ENCODE measurements around the gene GFRA3.

Gene GFRA3

DNA sequence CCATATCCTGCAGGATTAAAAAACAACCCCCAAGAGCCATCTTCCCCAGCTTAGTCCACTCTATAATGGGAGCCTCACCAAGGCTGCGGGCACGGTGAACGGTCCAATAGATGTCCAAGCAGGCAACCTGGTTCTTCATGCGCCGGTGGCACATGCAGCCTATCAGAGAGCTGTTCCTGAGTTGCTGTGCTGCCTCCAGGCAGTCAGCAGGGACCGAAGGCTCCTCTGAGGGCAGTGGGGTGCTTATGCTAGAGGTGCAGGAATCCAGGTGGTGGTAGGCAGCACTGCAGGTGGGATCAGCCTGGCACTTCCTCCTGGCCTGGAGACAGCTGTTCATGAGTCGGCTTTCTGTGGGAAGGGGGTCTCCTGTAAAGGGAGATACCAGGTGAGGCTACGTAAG, 10.2 kb downstream of the GFRA3 start:
- Histone ChIP-seq H3K36me3 (ENCODE audit: low read length) (no peaks in the 10 kb centered on the region), H3K4me2 (ENCODE audit: low read depth, low read length, poor library complexity, severe bottlenecking) (no peak overlapping the region), H2AFZ (ENCODE audit: low read depth, low read length, severe bottlenecking) (no peak overlapping the region), H3K4me3 (ENCODE audit: insufficient read depth, low read length, poor library complexity, severe bottlenecking) (no peak overlapping the region), H3K79me2 (ENCODE audit: insufficient read depth, low read length) (no peaks in the 10 kb centered on the region), H4K20me1 (ENCODE audit: low read depth, low read length) (no peaks in the 10 kb centered on the region), H3K27ac (ENCODE audit: low read depth, low read length) (no peak overlapping the region), H3K27me3 (ENCODE audit: low read length) (no peaks in the 10 kb centered on the region), H3K9ac (ENCODE audit: low read length) (no peak overlapping the region), H3K9me2 (replicated peaks; ENCODE audit: insufficient read depth, low read length) (no peaks in the 10 kb centered on the region), H3F3A (ENCODE audit: insufficient read depth) (no peaks in the 10 kb centered on the region), H3K9me3 (ENCODE audit: insufficient read depth, low read length) (no peaks in the 10 kb centered on the region)
- TF ChIP-seq, protein P1, sequence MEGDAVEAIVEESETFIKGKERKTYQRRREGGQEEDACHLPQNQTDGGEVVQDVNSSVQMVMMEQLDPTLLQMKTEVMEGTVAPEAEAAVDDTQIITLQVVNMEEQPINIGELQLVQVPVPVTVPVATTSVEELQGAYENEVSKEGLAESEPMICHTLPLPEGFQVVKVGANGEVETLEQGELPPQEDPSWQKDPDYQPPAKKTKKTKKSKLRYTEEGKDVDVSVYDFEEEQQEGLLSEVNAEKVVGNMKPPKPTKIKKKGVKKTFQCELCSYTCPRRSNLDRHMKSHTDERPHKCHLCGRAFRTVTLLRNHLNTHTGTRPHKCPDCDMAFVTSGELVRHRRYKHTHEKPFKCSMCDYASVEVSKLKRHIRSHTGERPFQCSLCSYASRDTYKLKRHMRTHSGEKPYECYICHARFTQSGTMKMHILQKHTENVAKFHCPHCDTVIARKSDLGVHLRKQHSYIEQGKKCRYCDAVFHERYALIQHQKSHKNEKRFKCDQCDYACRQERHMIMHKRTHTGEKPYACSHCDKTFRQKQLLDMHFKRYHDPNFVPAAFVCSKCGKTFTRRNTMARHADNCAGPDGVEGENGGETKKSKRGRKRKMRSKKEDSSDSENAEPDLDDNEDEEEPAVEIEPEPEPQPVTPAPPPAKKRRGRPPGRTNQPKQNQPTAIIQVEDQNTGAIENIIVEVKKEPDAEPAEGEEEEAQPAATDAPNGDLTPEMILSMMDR (IDR thresholded peaks at IDR 0.05; ENCODE audit: insufficient read depth, low read length, poor library complexity, severe bottlenecking): no peak
- TF ChIP-seq EZH2phosphoT487 (conservative IDR thresholded peaks at IDR 0.05; ENCODE audit: low read length): no peak

DNA sequence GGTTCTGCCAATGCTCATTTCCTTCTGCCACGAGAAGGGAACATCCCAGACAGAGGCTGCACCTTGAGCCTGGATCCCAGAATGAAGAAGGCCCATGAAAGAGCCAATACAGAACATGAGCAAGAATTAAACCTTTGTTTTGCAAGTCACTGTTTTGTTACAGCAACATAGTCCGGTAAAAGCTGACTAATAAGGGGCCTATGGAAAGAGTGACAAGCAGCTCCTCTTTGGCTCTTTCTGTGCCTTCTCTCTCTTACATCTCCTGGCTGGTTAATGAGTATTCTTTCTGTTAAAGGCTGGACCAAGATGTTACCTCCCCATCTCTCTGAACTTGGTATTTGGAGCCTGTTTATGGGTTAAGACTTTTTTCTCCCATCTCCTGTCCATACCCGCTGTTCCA, 10.8 kb downstream of the GFRA3 start:
- TF ChIP-seq EZH2phosphoT487 (conservative IDR thresholded peaks at IDR 0.05; ENCODE audit: low read length): no peak
- TF ChIP-seq, protein P1 (IDR thresholded peaks at IDR 0.05; ENCODE audit: insufficient read depth, low read length, poor library complexity, severe bottlenecking): no peak
- Histone ChIP-seq H3K9ac (ENCODE audit: low read length) (no peak overlapping the region), H3K36me3 (ENCODE audit: low read length) (no peaks in the 10 kb centered on the region), H2AFZ (ENCODE audit: low read depth, low read length, severe bottlenecking) (no peak overlapping the region), H3F3A (ENCODE audit: insufficient read depth) (no peaks in the 10 kb centered on the region), H3K4me2 (ENCODE audit: low read depth, low read length, poor library complexity, severe bottlenecking) (no peak overlapping the region), H4K20me1 (ENCODE audit: low read depth, low read length) (no peaks in the 10 kb centered on the region), H3K27ac (ENCODE audit: low read depth, low read length) (no peak overlapping the region), H3K79me2 (ENCODE audit: insufficient read depth, low read length) (no peaks in the 10 kb centered on the region), H3K27me3 (ENCODE audit: low read length) (no peaks in the 10 kb centered on the region), H3K4me3 (ENCODE audit: insufficient read depth, low read length, poor library complexity, severe bottlenecking) (no peak overlapping the region), H3K9me3 (ENCODE audit: insufficient read depth, low read length) (no peaks in the 10 kb centered on the region), H3K9me2 (replicated peaks; ENCODE audit: insufficient read depth, low read length) (no peaks in the 10 kb centered on the region)

DNA sequence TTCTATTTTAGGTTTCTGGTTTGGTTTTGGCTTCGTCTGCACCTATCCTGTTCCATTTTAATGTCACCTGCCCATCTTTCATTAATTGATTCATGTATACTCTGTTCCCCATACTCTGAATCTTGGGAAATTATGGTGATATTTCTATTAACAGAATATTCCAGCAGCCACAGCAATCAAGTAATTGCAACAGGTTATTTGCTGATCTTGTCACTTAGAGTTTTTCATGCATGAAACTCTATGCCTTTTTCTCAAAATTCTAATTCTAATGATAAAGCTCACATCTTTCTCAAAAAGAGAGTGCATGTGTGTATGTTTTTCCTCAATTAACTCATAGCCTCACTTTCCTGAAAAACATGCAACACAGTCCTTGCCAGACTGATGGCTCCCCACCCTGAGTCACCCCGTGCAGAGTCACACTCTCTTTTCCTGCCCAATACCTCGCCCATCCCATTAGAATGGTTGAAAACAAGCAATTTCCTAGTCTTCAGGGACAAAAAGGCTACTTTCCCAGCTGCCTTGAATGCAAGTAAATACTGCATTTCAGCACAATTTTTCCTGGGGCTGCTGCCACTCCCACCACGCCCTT, 15.6 kb downstream of the GFRA3 start:
- Histone ChIP-seq H2AFZ (ENCODE audit: low read depth, low read length, severe bottlenecking) (no peak overlapping the region), H3K9me3 (ENCODE audit: insufficient read depth, low read length) (no peaks in the 10 kb centered on the region), H3K9ac (ENCODE audit: low read length) (no peak overlapping the region), H3K79me2 (ENCODE audit: insufficient read depth, low read length) (no peaks in the 10 kb centered on the region), H3K27ac (ENCODE audit: low read depth, low read length) (no peak overlapping the region), H3K9me2 (replicated peaks; ENCODE audit: insufficient read depth, low read length) (no peaks in the 10 kb centered on the region), H3F3A (ENCODE audit: insufficient read depth) (no peaks in the 10 kb centered on the region), H3K27me3 (ENCODE audit: low read length) (no peaks in the 10 kb centered on the region), H4K20me1 (ENCODE audit: low read depth, low read length) (no peaks in the 10 kb centered on the region), H3K4me3 (ENCODE audit: insufficient read depth, low read length, poor library complexity, severe bottlenecking) (no peak overlapping the region), H3K4me2 (ENCODE audit: low read depth, low read length, poor library complexity, severe bottlenecking) (no peak overlapping the region), H3K36me3 (ENCODE audit: low read length) (no peaks in the 10 kb centered on the region)
- TF ChIP-seq, protein P1 (IDR thresholded peaks at IDR 0.05; ENCODE audit: insufficient read depth, low read length, poor library complexity, severe bottlenecking): no peak
- TF ChIP-seq EZH2phosphoT487 (conservative IDR thresholded peaks at IDR 0.05; ENCODE audit: low read length): no peak
